ENCODE measurements around the gene NOTCH3. TPM values are rescaled to one million over a fixed set of nuclear protein-coding genes. Genes with fewer than 3 reads are reported as not detected.

Gene NOTCH3
- total and polyA plus RNA-seq, 4 donors, result 0.49 to 3.7 (median 2.9) TPM

GRCh38 chr19:15115080-15115479 lies 85.7 kb downstream of the NOTCH3 start:
- H3K9ac ChIP-seq (ENCODE audit: low read depth in 1 of 2, low read length in 2 of 2), result no peak overlapping the region
- H3K4me3 ChIP-seq (ENCODE audit: low read depth in 1 of 3, low read length in 3 of 3), result no peak overlapping the region
- DNase-seq (ENCODE audit: low spot score), result no peak
- no peaks in the 10 kb centered on the region for H3K27me3 ChIP-seq (ENCODE audit: control insufficient read depth in 4 of 4, insufficient read depth in 4 of 4, low read length in 3 of 4)
- TF ChIP-seq NR2F2 (IDR thresholded peaks at IDR 0.05), result peak; percentile 40
- no peak for TF ChIP-seq SP1 (IDR thresholded peaks at IDR 0.05)
- H3K4me1 ChIP-seq (ENCODE audit: control insufficient read depth in 4 of 4, insufficient read depth in 4 of 4, low read length in 3 of 4), result peaks cover 0 to 4% (median 0%) of the 10 kb centered on the region in 4 donors
- peaks cover 29 to 57% (median 35%) of the 10 kb centered on the region in 4 donors for H3K36me3 ChIP-seq (ENCODE audit: control insufficient read depth in 4 of 4, insufficient read depth in 3 of 4, low read depth in 1 of 4, low read length in 3 of 4)
- peak overlapping the region in 1 of 2 donors; percentile 13 for H3K27ac ChIP-seq (ENCODE audit: low read depth in 1 of 2, low read length in 2 of 2)
- H3K9me3 ChIP-seq (ENCODE audit: control insufficient read depth in 4 of 4, low read length in 3 of 4), result no peaks in the 10 kb centered on the region
- WGBS, result 67% methylated on average over 13 of the region's 13 CpGs

GRCh38 chr19:15114153-15114540 lies 86.6 kb downstream of the NOTCH3 start:
- WGBS, result 86% methylated on average over 7 of the region's 7 CpGs
- Histone ChIP-seq H3K9ac (ENCODE audit: low read depth in 1 of 2, low read length in 2 of 2) (no peak overlapping the region), H3K4me3 (ENCODE audit: low read depth in 1 of 3, low read length in 3 of 3) (no peak overlapping the region), H3K4me1 (ENCODE audit: control insufficient read depth in 4 of 4, insufficient read depth in 4 of 4, low read length in 3 of 4) (peaks cover 0 to 4% (median 0%) of the 10 kb centered on the region in 4 donors), H3K27ac (ENCODE audit: low read depth in 1 of 2, low read length in 2 of 2) (no peak overlapping the region), H3K27me3 (ENCODE audit: control insufficient read depth in 4 of 4, insufficient read depth in 4 of 4, low read length in 3 of 4) (no peaks in the 10 kb centered on the region), H3K36me3 (ENCODE audit: control insufficient read depth in 4 of 4, insufficient read depth in 3 of 4, low read depth in 1 of 4, low read length in 3 of 4) (peaks cover 26 to 48% (median 29%) of the 10 kb centered on the region in 4 donors), H3K9me3 (ENCODE audit: control insufficient read depth in 4 of 4, low read length in 3 of 4) (no peaks in the 10 kb centered on the region)
- TF ChIP-seq YY1 (IDR thresholded peaks at IDR 0.05) (no peak), SP1 (IDR thresholded peaks at IDR 0.05) (no peak)
- DNase-seq (ENCODE audit: low spot score), result no peak

- peaks cover 19 to 42% (median 24%) of the 10 kb centered on the region in 4 donors for H3K36me3 ChIP-seq (ENCODE audit: control insufficient read depth in 4 of 4, insufficient read depth in 3 of 4, low read depth in 1 of 4, low read length in 3 of 4)
- H3K9ac ChIP-seq (ENCODE audit: low read depth in 1 of 2, low read length in 2 of 2), result no peak overlapping the region
- H3K9me3 ChIP-seq (ENCODE audit: control insufficient read depth in 4 of 4, low read length in 3 of 4), result no peaks in the 10 kb centered on the region
- no peaks in the 10 kb centered on the region for H3K27me3 ChIP-seq (ENCODE audit: control insufficient read depth in 4 of 4, insufficient read depth in 4 of 4, low read length in 3 of 4)
- H3K4me1 ChIP-seq (ENCODE audit: control insufficient read depth in 4 of 4, insufficient read depth in 4 of 4, low read length in 3 of 4), result peaks cover 0 to 5% (median 2%) of the 10 kb centered on the region in 4 donors
- DNase-seq (ENCODE audit: low spot score), result no peak
- H3K4me3 ChIP-seq (ENCODE audit: low read depth in 1 of 3, low read length in 3 of 3), result no peak overlapping the region
- 88% methylated on average over 58 of the region's 58 CpGs for WGBS
- TF ChIP-seq YY1 (IDR thresholded peaks at IDR 0.05) (no peak), GABPA (IDR thresholded peaks at IDR 0.05 in 1 of 2, conservative IDR thresholded peaks at IDR 0.05 in 1 of 2) (no peak), ZBTB33 (IDR thresholded peaks at IDR 0.05) (no peak), EGR1 (IDR thresholded peaks at IDR 0.05; ENCODE audit: low read depth in 2 of 2) (no peak), HNF4G (IDR thresholded peaks at IDR 0.05) (no peak), NR2F2 (IDR thresholded peaks at IDR 0.05) (no peak), HNF4A (conservative IDR thresholded peaks at IDR 0.05) (no peak), FOXA1 (IDR thresholded peaks at IDR 0.05) (no peak), ATF3 (IDR thresholded peaks at IDR 0.05) (no peak), RAD21 (IDR thresholded peaks at IDR 0.05) (no peak)
- H3K27ac ChIP-seq (ENCODE audit: low read depth in 1 of 2, low read length in 2 of 2), result no peak overlapping the region
Observed at GRCh38 chr19:15113245-15114152, 87.3 kb downstream of the NOTCH3 start.

All from liver (tissue), 9 donors.